ENCODE measurements around the gene TMEM176A.

TMEM176A gene, protein sequence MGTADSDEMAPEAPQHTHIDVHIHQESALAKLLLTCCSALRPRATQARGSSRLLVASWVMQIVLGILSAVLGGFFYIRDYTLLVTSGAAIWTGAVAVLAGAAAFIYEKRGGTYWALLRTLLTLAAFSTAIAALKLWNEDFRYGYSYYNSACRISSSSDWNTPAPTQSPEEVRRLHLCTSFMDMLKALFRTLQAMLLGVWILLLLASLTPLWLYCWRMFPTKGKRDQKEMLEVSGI

DNA sequence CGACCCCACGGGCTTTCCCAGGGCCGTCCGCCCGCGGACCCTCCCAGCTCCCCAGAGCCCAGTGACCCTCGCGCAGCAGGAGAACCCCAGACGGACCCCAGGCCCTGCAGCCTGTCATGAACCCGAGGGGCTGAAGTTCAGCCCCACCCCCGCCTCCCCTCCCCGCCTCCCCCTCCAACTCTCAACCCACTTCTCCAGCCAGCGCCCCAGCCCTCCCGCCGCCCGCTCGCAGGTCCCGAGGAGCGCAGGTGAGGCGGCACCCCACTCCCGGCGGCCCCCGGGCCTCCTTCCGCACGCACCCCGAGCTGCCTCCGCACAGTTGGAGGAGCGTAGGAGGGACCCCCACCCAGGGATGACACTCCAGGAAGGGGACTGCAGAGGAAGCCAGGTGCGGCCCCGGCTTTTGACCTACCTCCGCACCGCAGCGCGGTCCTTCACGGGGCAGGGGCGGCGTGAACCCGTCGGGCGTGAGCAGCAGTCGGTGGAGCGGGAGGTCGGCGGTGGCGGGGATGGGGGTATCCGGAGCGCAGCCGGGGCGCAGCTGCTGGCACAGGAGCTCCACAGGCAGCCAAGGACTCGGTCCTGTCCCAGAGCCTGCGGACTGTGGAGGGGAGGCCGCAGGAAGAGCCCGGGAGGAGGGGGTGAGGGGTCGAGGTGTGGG lies at the start of gene TMEM176A:
TMEM176A (plus strand) TSS at position 189 of the 661 bp plus-strand sequence. CDS start 782 bp downstream, outside the sequence.
- TF ChIP-seq, protein P1, sequence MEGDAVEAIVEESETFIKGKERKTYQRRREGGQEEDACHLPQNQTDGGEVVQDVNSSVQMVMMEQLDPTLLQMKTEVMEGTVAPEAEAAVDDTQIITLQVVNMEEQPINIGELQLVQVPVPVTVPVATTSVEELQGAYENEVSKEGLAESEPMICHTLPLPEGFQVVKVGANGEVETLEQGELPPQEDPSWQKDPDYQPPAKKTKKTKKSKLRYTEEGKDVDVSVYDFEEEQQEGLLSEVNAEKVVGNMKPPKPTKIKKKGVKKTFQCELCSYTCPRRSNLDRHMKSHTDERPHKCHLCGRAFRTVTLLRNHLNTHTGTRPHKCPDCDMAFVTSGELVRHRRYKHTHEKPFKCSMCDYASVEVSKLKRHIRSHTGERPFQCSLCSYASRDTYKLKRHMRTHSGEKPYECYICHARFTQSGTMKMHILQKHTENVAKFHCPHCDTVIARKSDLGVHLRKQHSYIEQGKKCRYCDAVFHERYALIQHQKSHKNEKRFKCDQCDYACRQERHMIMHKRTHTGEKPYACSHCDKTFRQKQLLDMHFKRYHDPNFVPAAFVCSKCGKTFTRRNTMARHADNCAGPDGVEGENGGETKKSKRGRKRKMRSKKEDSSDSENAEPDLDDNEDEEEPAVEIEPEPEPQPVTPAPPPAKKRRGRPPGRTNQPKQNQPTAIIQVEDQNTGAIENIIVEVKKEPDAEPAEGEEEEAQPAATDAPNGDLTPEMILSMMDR (IDR thresholded peaks at IDR 0.05; ENCODE audit: low read depth, low read length): no peak
- H3K4me3 ChIP-seq (replicated peaks in 1 of 2; ENCODE audit: low read depth in 2 of 2, low read length in 2 of 2): no peak within 1 kb of the TSS
- no peak for DNase-seq (ENCODE audit: low read depth in 2 of 2)

DNA sequence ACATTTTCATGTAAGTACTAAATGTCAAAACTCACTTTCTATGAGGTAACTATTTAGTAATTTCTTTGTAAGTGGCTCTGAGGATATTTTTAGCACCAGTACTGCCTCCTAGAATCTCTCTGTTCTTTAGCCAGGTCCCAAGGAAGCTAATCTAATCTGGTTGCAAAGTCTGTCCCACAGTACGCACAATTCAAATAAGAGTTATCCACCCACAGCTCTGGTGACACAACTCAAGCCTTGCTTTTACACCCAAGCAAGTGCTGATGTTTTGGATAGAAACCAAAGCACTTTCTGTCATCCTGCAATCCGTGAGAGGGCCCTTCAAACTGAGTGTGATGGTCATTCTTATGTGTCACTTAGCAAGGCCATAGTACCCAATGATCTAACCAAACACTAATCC lies 48.9 kb upstream of the TMEM176A start:
- no peak for DNase-seq (ENCODE audit: low read depth in 2 of 2)
- TF ChIP-seq, protein P1 (IDR thresholded peaks at IDR 0.05; ENCODE audit: low read depth, low read length): no peak
- H3K4me3 ChIP-seq (replicated peaks in 1 of 2; ENCODE audit: low read depth in 2 of 2, low read length in 2 of 2): no peak overlapping the region

DNA sequence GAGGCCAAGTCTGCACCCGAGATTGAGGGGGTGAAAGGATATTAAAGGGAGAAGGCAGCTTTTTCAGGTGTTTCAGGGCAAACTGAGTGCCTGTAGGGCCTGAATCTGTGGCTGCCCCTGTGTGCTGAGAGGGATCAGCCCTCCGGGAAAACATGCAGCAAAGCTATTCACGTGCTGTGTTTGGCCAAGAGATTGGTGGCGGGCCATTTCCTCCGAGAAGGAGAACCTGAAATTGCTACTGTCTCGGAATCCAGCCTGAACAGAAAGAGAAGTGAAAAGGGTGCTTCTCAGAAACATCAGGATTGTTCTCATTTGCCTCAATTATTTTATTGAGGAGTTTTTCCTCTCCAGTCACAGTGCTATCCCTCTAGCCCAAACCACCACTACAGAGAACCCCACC lies 47.3 kb upstream of the TMEM176A start:
- no peak for DNase-seq (ENCODE audit: low read depth in 2 of 2)
- TF ChIP-seq, protein P1 (IDR thresholded peaks at IDR 0.05; ENCODE audit: low read depth, low read length): no peak
- H3K4me3 ChIP-seq (replicated peaks in 1 of 2; ENCODE audit: low read depth in 2 of 2, low read length in 2 of 2): no peak overlapping the region

DNA sequence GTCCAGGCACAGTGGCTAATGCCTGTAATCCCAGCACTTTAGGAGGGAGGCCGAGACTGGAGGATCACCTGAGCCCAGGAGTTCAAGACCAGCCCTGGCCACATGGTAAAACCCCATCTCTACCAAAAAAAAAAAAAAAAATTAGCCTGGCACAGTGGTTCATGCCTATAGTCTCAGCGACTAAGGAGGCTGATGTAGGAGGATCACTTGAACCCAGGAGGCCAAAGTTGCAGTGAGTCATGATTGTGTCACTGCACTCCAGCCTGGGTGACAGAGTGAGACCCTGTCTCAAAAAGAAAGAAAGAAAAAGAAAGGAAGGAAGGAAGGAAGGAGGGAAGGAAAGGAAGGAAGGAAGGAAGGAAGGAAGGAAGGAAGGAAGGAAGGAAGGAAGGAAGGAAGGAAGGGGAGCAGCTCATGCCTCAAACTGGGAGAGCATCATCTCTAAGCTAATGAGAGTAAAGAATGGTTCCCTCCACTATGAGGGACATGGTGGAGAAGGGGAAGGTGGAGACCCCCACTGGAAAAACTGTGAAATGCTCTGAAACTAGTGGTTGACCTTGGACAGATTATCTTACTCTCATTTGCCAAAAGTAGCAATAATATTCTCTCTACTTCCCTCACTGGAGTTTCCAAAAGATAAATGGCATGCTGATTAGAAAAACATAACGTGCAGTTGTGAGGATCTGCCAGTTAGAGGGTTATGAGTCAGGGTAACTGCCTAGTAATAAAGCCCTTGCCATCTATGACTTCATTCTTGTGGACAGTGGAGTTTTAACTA lies 46.6 kb upstream of the TMEM176A start:
- TF ChIP-seq, protein P1 (IDR thresholded peaks at IDR 0.05; ENCODE audit: low read depth, low read length): no peak
- no peak overlapping the region for H3K4me3 ChIP-seq (replicated peaks in 1 of 2; ENCODE audit: low read depth in 2 of 2, low read length in 2 of 2)
- DNase-seq (ENCODE audit: low read depth in 2 of 2): peak in 1 of 2 donors; percentile 6

DNA sequence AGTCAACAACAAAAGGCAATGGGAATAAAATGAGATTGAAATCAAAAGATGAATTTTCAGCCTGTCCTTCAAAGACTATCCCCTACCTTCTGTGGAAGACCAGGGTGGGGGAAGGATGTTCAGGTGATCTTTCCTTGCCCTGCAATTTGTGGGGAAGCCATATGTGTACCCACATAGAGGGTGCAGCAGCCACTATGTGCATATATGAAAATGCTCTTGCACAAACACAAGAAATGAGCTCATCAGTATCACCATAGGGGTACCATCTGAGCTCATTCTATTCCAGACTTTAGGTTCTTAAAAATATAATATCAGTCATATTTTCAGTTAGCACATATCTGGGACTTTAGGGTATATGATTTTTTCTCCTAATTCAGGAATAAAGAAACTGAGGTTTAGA lies 45.6 kb upstream of the TMEM176A start:
- no peak for DNase-seq (ENCODE audit: low read depth in 2 of 2)
- TF ChIP-seq, protein P1 (IDR thresholded peaks at IDR 0.05; ENCODE audit: low read depth, low read length): no peak
- no peak overlapping the region for H3K4me3 ChIP-seq (replicated peaks in 1 of 2; ENCODE audit: low read depth in 2 of 2, low read length in 2 of 2)

DNA sequence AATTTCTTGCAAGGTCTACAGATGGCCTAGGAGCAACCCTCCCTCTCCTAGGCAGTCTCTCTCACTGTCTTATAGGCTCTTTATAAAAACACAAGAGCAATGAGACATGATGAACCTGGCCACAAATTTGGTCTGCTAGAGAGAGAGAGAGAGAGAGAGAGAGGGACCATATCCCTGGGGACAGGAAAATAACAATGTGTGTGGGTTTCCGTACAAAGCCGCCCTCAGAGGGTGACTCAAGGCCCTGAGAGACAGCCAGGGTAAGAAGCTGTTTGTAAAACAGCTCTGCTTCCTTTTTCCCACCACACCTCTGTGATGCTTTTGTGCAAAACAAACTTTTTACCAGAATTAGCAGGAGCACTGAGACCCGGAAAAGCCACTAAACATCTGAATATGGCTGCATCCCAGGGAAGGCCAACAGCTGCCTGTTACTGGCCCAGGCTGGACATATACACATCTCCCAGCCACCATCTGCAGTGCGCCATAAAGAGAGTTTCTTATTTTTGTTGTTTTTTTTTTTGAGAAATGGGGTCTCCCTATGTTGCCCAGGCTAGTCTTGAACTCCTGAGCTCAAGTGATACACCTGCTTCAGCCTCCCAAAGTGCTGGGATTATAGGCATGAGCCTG lies 45.0 kb upstream of the TMEM176A start:
- peak in 1 of 2 donors; percentile 40 for DNase-seq (ENCODE audit: low read depth in 2 of 2)
- H3K4me3 ChIP-seq (replicated peaks in 1 of 2; ENCODE audit: low read depth in 2 of 2, low read length in 2 of 2): no peak overlapping the region
- TF ChIP-seq, protein P1 (IDR thresholded peaks at IDR 0.05; ENCODE audit: low read depth, low read length): no peak
